HepG2 (cell line): ENCODE data around the gene ABCA4.
A peak's percentile ranks its signal among the peaks of the same experiment; 100 is the strongest.

Experiments used
- CEBPB ChIP-seq: IDR thresholded peaks from 2 replicates; pipeline ENCODE4 v1.6.1; 2011; ENCODE audit warnings: low read depth, low read length, improper control_type of control experiment, borderline replicate concordance
- CTCF ChIP-seq: sonication (generic); formaldehyde crosslinking; IDR thresholded peaks from 2 replicates; pipeline ENCODE4 v1.5.0; 2020; ENCODE audit warnings: mild to moderate bottlenecking, missing genetic modification reagents, moderate library complexity
- POLR2AphosphoS2 ChIP-seq: IDR thresholded peaks from 2 replicates; pipeline ENCODE4 v1.6.1; 2011; ENCODE audit warnings: low read depth, low read length, improper control_type of control experiment
- SP2 ChIP-seq: sonication (generic); formaldehyde crosslinking; IDR thresholded peaks from 2 replicates; pipeline ENCODE4 v1.5.1; 2020; ENCODE audit warnings: mild to moderate bottlenecking, missing genetic modification reagents
- ZBTB33 ChIP-seq: sonication (generic); formaldehyde crosslinking; IDR thresholded peaks from 2 replicates; pipeline ENCODE4 v1.4.0; 2020; ENCODE audit warnings: missing genetic modification reagents
- ZNF121 ChIP-seq: sonication (generic); formaldehyde crosslinking; IDR thresholded peaks from 2 replicates; pipeline ENCODE4 v1.5.0; 2020; ENCODE audit warnings: mild to moderate bottlenecking, missing genetic modification reagents
- ZNF180 ChIP-seq: sonication (generic); formaldehyde crosslinking; IDR thresholded peaks from 2 replicates; pipeline ENCODE4 v1.4.0; 2020; ENCODE audit warnings: low read depth, missing genetic modification reagents, borderline replicate concordance
- ZNF263 ChIP-seq: sonication (generic); formaldehyde crosslinking; IDR thresholded peaks from 2 replicates; pipeline ENCODE4 v1.4.0; 2020; ENCODE audit warnings: missing genetic modification reagents
- ZNF775 ChIP-seq: sonication (generic); formaldehyde crosslinking; IDR thresholded peaks from 2 replicates; pipeline ENCODE4 v1.4.0; 2020; ENCODE audit warnings: missing genetic modification reagents, mild to moderate bottlenecking, moderate library complexity, borderline replicate concordance
- ZSCAN25 ChIP-seq: sonication (generic); formaldehyde crosslinking; IDR thresholded peaks from 2 replicates; pipeline ENCODE4 v1.8.0; 2022; ENCODE audit warnings: mild to moderate bottlenecking, missing genetic modification reagents

- no peak for TF ChIP-seq SP2 (CRISPR knock-in tag)
- TF ChIP-seq ZSCAN25 (CRISPR knock-in tag): no peak
- no peak for TF ChIP-seq ZNF121 (CRISPR knock-in tag)
- TF ChIP-seq POLR2AphosphoS2: no peak
- no peak for TF ChIP-seq CTCF (CRISPR knock-in tag)
- peak; percentile 84 for TF ChIP-seq CEBPB
- no peak for TF ChIP-seq ZNF263 (CRISPR knock-in tag)
- TF ChIP-seq ZNF775 (CRISPR knock-in tag): no peak
- TF ChIP-seq ZNF180 (CRISPR knock-in tag): no peak
- no peak for TF ChIP-seq ZBTB33 (CRISPR knock-in tag)
Measured at GRCh38 chr1:94115254-94115899, 5.6 kb downstream of the ABCA4 start.
